HepG2 (cell line): ENCODE results near the gene B3GALNT2. TPM values are rescaled to one million over a fixed set of nuclear protein-coding genes. Genes with fewer than 3 reads are reported as not detected.
A peak's percentile ranks its signal among the peaks of the same experiment; 100 is the strongest.

Experiments used
- DDIT3 ChIP-seq: sonication (generic); formaldehyde crosslinking; IDR thresholded peaks from 2 replicates; pipeline ENCODE4 v1.4.0; 2020; ENCODE audit warnings: mild to moderate bottlenecking, missing genetic modification reagents
- GMEB2 ChIP-seq: IDR thresholded peaks from 2 replicates; pipeline ENCODE4 v1.6.1; 2016; ENCODE audit warnings: missing biosample characterization, missing genetic modification reagents, low read depth
- PRPF4 ChIP-seq: fragments of 200-400 bp; formaldehyde crosslinking; IDR thresholded peaks from 2 replicates; pipeline ENCODE4 v1.6.1; 2016; ENCODE audit warnings: low read length, low read depth; ENCODE audit not compliant: poor library complexity, severe bottlenecking
- TOE1 ChIP-seq: sonication (generic); formaldehyde crosslinking; IDR thresholded peaks from 2 replicates; pipeline ENCODE4 v1.4.0; 2020; ENCODE audit warnings: mild to moderate bottlenecking, missing genetic modification reagents
- UBTF ChIP-seq: sonication (generic); formaldehyde crosslinking; IDR thresholded peaks from 2 replicates; pipeline ENCODE4 v1.4.0; 2020; ENCODE audit warnings: mild to moderate bottlenecking, missing genetic modification reagents
- ZBTB10 ChIP-seq: sonication (generic); formaldehyde crosslinking; IDR thresholded peaks from 2 replicates; pipeline ENCODE4 v1.4.0; 2020; ENCODE audit warnings: missing genetic modification reagents, borderline replicate concordance
- ZBTB7A ChIP-seq: sonication (generic); formaldehyde crosslinking; IDR thresholded peaks from 2 replicates; pipeline ENCODE4 v1.8.0; 2022; ENCODE audit warnings: mild to moderate bottlenecking, missing genetic modification reagents
- ZFP91 ChIP-seq: sonication (generic); formaldehyde crosslinking; IDR thresholded peaks from 2 replicates; pipeline ENCODE4 v1.9.0; 2022; ENCODE audit warnings: missing genetic modification reagents, mild to moderate bottlenecking, borderline replicate concordance
- ZHX1 ChIP-seq: sonication (generic); formaldehyde crosslinking; IDR thresholded peaks from 2 replicates; pipeline ENCODE4 v1.8.1; 2022; ENCODE audit warnings: low read depth, mild to moderate bottlenecking, missing genetic modification reagents
- ZKSCAN5 ChIP-seq: sonication (generic); formaldehyde crosslinking; IDR thresholded peaks from 2 replicates; pipeline ENCODE4 v1.5.1; 2020; ENCODE audit warnings: mild to moderate bottlenecking, missing genetic modification reagents
- ZNF274 ChIP-seq: sonication (generic); formaldehyde crosslinking; IDR thresholded peaks from 2 replicates; pipeline ENCODE4 v1.5.1; 2020; ENCODE audit warnings: mild to moderate bottlenecking, missing genetic modification reagents
- ZNF513 ChIP-seq: sonication (generic); formaldehyde crosslinking; conservative IDR thresholded peaks from 2 replicates; pipeline ENCODE4 v1.5.0; 2020; ENCODE audit warnings: missing genetic modification reagents
- ZZZ3 ChIP-seq: sonication (generic); formaldehyde crosslinking; IDR thresholded peaks from 2 replicates; pipeline ENCODE4 v1.4.0; 2020; ENCODE audit warnings: missing genetic modification reagents, mild to moderate bottlenecking, borderline replicate concordance
- polyA plus RNA-seq, 8 experiments: library from polyadenylated mRNA; depleted of rRNA in 3 of 8; stranded (reverse) in 7 of 8; unstranded in 1 of 8; fragments of >200 nt; fragmentation: Illumina TruSeq in 4 of 8; extraction: Trizol in 4 of 8; gene quantifications; 2 replicates each; pipeline versions ENCODE4 v1.2.1 to v1.2.3, GENCODE V29; 2011 to 2016; ENCODE audit warnings: low read depth in 4 of 8, missing spikeins in 1 of 8, mixed read lengths in 1 of 8; ENCODE audit not compliant: insufficient read depth in 1 of 8
- total RNA-seq, 5 experiments: library from RNA; depleted of rRNA; stranded (reverse); fragments of >200 nt; fragmentation: Illumina TruSeq; extraction: Trizol; gene quantifications; 2 replicates each; pipeline ENCODE4 v1.2.3, GENCODE V29; 2016; ENCODE audit warnings: low read depth in 1 of 5

B3GALNT2 gene
- total and polyA plus RNA-seq, 2 of the 13 experiments (the other 11 are each of a cell fraction or from before 2014, with no cell fraction given): 16.5 to 28.9 TPM

- TF ChIP-seq ZHX1 (peak; percentile 79; the same call in 1 of the 2 replicates), ZKSCAN5 (CRISPR knock-in tag) (no peak), ZFP91 (CRISPR knock-in tag) (peak; percentile 93), GMEB2 (CRISPR knock-in tag) (peak; percentile 90), DDIT3 (CRISPR knock-in tag) (no peak), UBTF (CRISPR knock-in tag) (peak; percentile 98), ZZZ3 (no peak), ZBTB7A (CRISPR knock-in tag) (0 out of 2 replicates have a peak, but pooled peaks have one; percentile 58), TOE1 (CRISPR knock-in tag) (peak; percentile 32; the same call in 1 of the 2 replicates), ZNF513 (CRISPR knock-in tag) (no peak), PRPF4 (no peak), ZNF274 (CRISPR knock-in tag) (peak; percentile 87), ZBTB10 (CRISPR knock-in tag) (peak; percentile 3)
Observed at GRCh38 chr1:235504494-235505222, 406 bp upstream of the B3GALNT2 start (continued).
